Stimulated activated CD8-positive, alpha-beta memory T cell treated with anti-CD3 and anti-CD28 coated beads, Interleukin-12 subunit alpha, Interleukin-12 subunit beta, amount 100 ng/mL, for 1 hour (primary cell): ENCODE measurements around the gene TIMM13.
"Not testable (repeated sequence)": the region's sequence is repeated elsewhere in the genome, so short reads cannot be mapped to it uniquely, and the experiment has no call there.

Experiments
- DNase-seq: peaks from one replicate; pipeline ENCODE4 v3.0.0-alpha.2; 2020; ENCODE audit warnings: low read depth

Gene TIMM13

DNA sequence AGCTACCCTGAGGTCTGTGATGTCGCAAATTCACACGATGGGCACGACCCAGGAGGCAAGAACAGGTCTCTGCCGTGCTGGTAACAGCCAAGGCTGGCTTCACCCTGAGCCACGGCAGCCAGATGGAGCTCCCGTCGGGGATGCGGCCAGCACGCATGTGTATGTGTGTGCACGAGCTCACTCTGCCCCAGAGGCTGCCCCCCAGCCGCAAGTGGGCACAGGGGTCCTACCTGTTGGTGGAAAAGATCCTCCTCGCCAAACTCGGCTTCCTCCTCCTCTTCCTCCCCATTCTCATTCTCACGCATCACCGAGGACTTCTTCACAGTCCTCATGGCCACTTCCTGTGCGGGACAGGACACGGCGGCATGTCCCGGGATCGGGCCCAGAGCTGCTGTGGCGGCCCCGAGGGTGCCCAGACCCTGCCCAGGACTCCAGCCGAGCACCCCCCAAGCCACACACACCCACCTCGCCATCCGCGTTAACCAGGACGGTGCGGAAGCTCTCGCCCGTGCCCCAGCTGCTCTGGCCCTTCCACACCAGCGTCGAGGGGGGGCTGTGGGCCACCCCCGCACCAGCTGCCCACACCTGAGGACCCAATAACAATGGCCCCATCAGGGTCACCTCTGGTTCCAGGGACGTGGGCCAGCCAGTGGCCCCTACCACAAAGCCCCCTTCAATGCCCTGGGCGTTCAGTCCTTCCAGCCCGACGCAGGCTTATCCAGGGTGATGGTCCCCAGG, 4.1 kb upstream of the TIMM13 start:
- DNase-seq, result no peak

DNA sequence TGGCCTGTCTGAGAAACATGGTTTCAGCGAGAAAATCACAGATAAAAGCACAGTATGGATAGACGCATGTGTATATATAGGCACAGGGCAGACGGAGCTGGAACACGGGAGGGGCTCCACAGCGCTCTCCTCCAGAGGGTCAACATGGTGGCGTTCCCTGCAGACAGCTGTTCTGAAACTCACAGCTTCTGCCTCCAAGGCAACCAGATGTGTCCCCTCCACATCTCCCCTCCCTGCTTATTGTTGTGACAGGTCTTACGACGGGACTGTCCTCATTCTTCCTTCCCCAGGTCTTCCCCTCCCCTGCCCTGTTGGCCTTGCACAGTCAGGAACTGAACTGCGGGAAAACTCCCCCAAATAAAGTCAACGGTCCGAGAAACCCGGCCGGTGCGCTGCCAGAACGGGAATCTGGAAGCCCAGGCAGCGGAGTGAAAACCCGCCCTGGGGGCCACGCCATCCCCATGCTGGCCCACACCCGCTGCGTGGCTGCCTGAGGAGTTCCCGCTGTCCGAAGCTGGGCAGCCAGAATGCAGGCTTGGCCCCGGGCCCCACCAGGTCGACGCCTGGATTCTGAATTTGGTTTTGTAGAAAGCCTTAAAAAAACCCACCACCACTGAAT, 2.6 kb upstream of the TIMM13 start:
- no peak for DNase-seq

DNA sequence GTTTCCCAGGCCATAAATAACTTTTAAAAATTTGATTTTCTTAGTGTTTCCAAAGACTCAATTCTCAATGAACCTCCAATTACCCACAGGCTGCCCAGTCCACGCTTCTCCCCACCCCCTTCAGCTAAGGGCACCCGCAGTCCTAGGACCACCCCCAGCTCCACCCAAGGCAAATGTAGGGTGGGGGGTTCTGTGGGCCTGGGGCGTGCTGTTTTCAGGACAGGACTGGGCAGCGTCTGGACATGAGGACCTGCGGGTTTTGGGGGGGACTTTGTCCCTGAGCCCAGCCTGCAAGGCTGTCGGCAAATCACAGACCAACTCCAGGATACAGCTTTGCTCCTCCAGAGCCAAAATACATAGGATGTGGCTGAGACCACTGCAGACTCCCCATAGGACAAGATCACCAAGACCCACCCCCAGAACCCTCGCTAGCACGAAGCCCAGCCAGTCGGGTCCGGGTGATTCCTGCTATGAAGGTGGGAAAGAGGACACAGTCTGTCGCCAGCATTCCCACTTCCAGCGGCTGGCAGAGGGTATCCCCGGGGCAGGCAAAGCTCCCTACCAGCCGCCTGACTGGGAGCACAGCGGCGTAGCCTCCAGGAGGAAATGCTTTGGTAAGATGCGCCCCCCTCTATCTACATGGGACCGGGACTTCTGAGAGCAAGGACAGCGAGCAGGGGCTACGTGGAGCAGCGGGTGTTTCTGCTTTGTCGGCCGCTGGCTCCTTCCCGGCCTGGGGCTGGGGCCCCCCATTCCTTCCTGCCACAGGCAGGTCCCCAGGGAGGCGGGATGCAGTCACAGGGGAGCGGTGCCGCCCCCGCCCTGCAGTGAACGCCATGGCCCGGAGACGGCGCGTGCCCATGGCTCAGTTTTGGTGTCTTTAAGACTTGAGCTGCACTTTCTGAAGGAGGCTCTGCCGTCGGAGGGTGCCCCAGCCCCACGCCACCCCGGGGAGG, 1.6 kb upstream of the TIMM13 start:
- DNase-seq, result no peak

DNA sequence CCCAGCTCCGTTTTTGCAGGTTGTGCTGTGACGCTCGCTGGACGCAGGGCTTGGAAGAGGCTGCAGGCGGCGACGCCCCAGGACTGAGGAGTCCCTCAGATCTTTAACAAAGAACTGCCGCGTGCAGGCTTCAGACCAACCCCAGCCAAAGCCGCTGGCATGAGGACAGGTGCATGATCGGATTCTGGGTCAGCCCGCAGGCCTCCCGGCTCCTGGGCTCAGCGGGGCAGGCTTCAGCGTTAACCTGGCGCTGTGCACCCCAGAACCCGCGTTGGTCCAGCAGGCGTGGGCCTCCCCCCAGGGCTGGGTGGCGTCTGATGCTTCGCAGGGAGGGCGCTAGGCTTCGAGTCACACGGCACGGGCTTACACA, 920 bp upstream of the TIMM13 start:
- no peak for DNase-seq

DNA sequence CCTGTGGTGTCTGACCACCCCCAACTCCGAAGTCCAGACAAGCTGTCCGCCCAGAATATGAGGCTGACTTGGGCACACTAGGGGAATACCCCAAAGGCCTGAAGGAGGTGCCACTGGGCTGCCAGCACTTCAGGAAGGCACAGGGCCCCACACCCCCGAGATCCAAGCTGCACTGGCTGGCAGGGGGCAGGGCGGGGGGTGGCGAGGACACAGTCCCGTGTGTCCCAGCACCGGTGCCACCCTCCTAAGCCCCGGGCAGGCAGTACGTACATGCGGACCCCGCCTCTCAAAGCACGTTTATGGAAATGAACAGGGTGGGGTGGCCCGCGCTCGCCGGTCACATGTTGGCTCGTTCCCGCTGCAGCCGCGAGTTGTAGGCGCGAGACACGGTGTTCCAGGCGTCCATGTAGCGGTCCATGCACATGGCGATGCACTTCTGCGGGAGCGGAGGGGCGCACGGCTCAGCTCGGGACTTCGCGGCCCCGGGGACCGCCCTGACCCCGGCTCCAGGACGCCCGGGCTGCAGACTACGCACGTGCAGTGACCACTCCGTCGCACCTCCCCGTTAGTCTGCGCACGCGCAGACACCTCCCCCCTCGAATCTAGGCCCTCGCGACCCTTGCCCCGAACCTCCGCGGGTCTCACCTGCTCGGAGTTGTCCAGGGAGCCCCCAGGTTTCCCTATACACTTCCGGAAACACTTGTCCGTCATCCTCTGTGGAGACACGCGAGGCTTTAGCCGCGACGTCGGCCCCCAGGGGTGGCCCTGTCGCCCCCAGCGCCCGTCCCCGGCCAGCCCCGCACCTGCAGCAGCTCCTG, 566 bp downstream of the TIMM13 start:
- DNase-seq, result no peak

DNA sequence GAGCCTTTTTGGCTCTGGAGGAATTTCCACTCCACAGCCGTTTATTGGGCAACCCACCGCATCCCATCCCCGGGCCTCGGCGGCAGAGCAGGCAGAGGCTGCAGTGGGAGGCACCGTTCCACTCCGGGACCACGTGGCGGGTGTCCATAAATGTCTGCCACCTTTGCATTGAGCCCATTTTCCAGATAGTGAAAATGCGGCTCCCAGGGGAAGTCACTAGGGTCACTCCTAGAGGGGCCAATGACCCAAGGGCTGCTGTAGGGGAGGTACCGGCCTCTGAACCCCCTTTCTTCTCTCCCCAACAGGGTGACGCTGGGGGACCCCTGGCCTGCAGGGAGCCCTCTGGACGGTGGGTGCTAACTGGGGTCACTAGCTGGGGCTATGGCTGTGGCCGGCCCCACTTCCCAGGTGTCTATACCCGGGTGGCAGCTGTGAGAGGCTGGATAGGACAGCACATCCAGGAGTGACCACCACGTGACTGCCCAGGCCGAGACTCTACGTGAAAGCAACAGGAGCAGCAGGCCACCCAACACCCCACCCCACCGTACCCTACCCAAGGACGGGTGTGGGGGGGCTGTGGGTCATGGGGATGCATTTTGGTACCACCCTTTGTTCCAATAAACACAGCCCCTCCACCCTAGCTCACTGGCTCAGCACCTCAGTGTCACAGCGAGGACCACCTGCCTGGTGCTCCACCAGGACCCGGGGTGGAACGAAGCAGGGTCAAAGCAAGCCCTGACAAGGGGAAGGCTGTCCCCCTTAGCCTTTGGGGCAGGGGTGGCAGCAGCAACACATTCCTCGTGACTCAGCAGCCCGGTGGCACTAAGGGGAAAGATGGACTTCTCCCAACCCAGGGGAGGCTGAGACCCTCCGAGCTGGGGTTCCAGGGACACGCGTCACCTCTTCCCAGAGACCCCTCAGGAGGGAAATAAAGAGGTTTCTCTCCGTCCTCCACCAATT, 1.5 kb downstream of the TIMM13 start:
- no peak for DNase-seq

DNA sequence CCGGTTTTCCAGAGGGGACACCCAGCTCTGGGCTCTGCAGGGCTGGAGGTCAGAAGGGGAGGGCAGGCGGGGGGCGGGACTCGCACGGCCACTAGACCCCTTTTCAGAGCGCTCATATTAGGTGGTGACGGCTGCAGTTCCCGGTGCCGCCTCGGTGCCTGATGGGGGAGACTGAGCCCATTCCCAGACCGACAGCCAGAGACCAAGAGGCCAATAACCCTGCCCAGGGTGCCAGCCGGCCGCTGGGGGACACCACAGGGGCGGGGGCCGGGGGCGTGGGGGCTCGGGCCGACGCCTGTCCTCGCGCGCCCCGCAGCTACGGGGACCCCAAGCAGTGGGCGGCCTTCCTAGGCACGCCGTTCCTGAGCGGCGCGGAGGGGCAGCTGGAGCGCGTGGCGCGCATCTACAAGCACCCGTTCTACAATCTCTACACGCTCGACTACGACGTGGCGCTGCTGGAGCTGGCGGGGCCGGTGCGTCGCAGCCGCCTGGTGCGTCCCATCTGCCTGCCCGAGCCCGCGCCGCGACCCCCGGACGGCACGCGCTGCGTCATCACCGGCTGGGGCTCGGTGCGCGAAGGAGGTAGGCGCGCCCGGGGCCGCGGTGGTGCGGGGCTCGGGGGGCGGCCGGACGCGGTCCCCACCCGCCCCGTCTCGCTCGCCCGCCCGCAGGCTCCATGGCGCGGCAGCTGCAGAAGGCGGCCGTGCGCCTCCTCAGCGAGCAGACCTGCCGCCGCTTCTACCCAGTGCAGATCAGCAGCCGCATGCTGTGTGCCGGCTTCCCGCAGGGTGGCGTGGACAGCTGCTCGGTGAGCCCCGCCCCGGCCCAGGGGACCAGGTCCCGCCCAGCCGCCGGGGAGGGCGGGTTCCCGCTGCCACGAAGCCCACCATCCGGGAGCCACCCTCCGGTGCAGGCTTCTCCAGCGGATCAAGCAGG, 2.4 kb downstream of the TIMM13 start:
- no peak for DNase-seq

DNA sequence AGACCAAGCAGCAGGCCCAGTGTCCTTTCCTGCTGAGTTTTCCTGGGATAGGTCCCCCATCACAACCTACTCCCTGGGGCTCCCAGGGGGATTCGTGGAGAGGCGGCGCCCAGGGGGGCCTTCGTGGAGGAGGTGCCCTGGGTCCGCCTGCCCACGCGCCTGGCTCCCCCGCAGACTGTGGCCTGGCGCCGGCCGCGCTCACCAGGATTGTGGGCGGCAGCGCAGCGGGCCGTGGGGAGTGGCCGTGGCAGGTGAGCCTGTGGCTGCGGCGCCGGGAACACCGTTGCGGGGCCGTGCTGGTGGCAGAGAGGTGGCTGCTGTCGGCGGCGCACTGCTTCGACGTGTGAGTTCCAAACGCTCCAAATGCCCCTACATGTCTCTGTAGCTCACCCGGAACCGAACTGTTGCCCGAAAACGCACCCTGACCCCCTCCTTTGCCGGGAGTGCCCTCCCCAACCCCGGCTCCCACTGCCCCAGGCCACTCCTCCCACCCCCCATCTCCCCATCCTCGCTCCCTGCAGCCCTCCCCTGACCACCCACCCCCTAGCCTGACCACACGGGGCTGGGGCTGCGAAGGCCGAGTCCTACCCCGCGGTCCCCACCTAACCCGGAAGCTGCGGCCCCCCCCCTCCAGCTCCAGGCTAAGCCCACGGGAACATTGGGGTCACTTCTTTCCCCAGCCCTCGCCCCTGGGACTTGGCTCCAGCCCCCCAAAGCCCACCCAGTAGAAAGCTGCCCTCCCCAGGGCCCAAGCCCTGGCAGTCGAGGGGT, 3.3 kb downstream of the TIMM13 start:
- no peak for DNase-seq

DNA sequence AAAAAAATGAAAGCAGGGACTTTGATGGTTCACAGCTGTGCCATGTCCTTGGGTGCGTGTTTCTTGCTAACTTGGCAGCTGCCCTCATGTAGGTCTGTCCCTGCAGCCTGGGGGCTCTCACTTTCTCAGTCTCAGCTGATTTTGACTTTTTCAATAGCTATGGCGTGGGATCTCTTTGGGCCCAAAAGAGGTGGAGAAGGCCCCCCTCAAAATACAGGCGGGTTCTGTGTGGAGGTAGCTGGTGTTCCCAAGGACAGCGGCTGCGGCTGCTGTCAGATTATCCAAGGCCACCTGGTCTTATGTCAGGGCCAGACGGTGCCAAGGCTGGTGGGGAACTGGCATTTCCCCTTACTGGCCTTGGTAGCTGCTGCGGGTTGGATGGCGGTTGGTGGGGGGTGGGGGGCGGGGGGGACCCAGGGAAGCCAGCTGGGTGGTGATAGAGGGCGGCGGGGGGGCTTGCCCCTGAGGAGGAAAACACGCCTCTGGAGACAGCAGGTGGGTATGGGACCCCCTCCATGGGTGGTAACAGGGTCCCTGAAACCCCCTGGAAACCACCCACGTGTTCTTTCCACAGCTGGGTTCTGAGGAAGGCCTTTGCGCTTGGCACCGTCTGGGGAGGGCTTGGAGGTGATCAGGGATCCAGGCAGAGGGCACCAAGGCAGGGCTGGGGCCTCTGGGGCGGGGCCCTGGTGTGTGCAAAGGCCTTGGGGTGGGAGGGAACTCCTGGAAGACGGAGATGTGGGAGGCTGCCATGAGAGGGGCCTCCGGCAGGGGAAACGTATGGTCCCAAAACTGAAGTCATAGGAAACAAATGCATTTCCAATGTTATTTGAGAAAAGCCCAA, 4.1 kb downstream of the TIMM13 start:
- DNase-seq, result no peak

DNA sequence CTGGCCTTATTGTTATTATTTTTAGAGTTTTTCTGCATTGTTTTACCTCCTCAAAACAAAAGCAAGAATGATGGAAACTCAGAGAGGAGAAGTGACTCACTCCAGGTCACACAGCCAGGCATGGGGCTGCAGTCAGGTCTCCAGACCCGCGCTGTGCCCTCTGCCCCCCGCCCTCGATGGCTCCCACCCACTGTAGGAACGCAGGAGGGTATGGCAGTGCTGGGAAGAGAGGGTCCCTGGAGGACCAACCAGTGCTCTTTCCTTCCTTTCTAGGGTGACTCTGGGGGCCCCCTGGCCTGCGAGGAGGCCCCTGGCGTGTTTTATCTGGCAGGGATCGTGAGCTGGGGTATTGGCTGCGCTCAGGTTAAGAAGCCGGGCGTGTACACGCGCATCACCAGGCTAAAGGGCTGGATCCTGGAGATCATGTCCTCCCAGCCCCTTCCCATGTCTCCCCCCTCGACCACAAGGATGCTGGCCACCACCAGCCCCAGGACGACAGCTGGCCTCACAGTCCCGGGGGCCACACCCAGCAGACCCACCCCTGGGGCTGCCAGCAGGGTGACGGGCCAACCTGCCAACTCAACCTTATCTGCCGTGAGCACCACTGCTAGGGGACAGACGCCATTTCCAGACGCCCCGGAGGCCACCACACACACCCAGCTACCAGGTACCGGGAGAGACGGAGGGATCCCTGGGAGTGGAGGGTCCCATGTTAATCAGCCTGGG, 5.6 kb downstream of the TIMM13 start:
- DNase-seq, result no peak

DNA sequence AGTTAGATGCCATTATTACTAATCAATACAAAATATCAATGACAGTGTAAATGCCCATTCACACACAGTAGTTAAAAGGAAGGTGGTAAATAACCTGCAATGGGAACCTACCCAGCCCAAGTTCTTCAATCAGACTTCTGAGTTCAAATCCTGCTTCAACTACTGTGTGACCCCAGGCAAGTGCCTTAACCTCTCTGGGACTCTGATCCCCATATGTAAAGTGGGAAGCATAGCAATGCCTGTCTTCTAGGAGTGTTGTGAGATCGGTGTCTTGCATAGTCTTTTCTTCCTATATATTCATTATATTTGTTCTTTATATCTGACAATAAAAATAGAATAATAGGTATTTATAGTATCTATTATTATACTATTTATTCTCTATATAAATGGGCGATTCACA, 6.9 kb downstream of the TIMM13 start:
- no peak for DNase-seq

DNA sequence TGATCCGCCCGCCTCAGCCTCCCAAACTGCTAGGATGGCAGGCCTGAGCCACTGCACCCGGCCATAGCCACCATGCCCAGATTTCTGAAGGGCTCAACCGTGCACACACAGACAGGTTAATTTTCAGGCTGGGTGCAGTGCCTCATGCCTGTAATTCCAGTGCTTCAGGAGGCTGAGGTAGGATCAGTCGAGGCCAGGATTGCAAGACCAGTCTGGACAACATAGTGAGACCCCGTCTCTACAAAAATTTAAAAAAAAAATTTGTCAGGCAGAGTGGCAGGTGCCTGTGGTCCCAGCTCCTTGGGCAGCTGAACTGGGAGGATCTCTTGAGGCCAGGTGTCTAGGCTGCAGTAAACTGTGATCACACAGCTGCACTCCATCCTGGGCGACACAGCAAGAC, 7.6 kb downstream of the TIMM13 start:
- no peak for DNase-seq

DNA sequence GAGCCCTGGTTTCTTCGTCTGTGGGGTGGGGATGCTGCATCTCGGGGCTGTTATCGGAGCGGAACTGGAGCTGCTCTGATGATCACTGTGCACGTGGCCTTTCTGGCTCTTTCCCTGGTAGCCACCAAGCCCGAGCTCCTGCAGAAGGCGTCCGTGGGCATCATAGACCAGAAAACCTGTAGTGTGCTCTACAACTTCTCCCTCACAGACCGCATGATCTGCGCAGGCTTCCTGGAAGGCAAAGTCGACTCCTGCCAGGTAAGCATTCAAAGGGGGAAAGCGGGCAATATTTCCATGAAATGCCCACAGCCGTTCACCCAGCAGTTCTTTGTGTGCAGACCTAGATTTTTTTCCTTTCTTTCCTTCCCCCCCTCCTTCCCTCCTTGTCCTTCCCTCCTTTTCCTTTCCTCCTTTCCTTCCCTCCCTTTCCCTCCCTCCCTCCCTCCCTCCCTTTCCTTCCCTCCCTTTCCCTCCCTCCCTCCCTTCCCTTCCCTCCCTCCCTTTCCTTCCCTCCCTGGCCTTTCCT, 9.4 kb downstream of the TIMM13 start:
- no peak for DNase-seq

DNA sequence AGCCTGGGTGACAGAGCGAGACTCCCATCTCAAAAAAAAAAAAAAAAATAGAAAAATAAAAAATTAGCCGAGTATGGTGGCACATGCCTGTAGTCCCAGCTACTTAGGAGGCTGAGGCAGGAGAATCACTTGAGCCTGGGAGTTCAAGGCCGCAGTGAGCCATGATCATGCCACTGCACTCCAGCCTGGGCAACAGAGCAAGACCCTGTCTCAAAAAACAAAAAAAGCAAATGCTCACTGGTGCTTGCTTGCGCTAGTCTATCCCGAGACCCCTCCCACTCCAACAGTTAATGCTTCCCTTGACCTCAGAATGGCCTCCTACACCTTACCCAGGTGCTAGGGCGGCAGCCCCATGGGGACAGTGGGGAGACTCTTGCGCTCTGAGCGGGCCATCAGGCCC, 9.9 kb downstream of the TIMM13 start:
- DNase-seq, result not testable (repeated sequence)

DNA sequence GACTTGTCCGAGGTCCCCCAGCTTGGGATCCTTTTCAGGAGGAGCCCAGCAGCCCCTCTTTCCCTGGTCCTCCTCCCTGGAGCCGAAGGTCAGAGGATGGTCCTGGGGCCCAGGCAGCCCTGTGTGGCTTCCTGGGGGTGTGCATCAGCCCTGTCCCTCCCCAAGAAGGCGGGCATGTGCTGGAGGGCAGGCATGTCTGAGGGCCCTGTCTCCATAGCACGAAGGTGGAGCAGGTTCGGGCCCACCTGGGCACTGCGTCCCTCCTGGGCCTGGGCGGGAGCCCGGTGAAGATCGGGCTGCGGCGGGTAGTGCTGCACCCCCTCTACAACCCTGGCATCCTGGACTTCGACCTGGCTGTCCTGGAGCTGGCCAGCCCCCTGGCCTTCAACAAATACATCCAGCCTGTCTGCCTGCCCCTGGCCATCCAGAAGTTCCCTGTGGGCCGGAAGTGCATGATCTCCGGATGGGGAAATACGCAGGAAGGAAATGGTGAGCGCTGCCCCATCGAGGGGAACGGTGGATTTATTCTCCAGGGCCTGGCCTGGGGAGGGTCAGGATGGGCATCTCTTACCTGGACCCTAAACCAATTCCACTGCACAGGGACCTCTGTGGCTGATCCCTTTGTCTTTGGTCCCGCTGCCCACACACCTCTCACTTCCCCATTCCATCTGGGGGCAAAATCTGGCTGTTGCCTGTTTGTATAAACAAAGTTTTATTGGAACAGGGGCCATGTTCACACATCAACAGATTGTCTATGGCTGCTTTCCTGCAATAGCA, 10.9 kb downstream of the TIMM13 start:
- no peak for DNase-seq

DNA sequence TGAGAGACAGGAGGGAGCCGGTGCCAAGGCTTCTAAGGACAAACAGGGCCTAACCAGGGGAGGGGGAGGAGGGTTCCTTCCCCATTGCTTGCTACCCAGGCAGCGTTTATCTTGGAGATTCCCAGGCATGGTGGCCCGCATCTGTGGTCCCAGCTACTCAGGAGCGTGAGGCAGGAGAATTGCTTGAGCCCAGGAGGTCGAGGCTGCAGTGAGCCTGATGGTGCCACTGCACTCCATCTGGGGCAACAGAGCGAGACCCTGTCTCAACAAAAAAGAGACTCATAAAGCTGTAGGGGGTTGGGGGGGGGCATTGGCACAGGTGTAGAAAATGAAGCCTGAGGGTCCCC, 11.4 kb downstream of the TIMM13 start:
- DNase-seq, result no peak
